Measurements from ENCODE around the gene PIEZO1.

DNA sequence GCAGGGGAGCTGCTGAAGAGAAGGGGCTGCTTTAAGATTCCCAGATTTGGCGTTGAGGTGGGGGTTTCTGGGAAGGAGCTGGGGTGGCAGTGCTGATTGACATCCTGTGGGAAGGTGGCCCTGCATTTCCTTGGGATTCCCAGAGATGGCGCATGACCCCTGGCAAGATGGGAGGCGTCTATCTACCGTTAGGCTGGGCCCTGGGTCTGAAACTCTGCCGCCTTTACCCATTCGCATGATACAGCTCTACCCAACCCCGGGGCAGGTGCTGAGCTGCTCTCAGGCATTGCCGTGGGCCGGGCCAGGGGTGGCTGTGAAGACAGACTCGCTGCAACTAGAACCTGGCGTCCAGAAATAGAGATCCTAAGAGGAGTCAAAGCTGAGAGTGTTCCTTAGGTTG lies 112.2 kb downstream of the PIEZO1 start:
- TF ChIP-seq, protein P1, sequence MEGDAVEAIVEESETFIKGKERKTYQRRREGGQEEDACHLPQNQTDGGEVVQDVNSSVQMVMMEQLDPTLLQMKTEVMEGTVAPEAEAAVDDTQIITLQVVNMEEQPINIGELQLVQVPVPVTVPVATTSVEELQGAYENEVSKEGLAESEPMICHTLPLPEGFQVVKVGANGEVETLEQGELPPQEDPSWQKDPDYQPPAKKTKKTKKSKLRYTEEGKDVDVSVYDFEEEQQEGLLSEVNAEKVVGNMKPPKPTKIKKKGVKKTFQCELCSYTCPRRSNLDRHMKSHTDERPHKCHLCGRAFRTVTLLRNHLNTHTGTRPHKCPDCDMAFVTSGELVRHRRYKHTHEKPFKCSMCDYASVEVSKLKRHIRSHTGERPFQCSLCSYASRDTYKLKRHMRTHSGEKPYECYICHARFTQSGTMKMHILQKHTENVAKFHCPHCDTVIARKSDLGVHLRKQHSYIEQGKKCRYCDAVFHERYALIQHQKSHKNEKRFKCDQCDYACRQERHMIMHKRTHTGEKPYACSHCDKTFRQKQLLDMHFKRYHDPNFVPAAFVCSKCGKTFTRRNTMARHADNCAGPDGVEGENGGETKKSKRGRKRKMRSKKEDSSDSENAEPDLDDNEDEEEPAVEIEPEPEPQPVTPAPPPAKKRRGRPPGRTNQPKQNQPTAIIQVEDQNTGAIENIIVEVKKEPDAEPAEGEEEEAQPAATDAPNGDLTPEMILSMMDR (conservative IDR thresholded peaks at IDR 0.05 in 1 of 2, IDR thresholded peaks at IDR 0.05 in 1 of 2; ENCODE audit: extremely low read depth in 1 of 2, insufficient read depth in 1 of 2, low read depth in 1 of 2, low read length in 2 of 2), result peak; percentile 13 to 28
- no peak for TF ChIP-seq EZH2 (IDR thresholded peaks at IDR 0.05; ENCODE audit: borderline replicate concordance, low read length)

All from mammary epithelial cell (primary cell).